NCI-H2227 (cell line): Measurements from ENCODE around the gene ITPR1.

ENCODE experiments used
- DNase-seq: peaks from one replicate; lab custom pipeline; 2025; ENCODE audit not compliant: unreplicated experiment; lab: John Stamatoyannopoulos, UW

Gene ITPR1

DNA sequence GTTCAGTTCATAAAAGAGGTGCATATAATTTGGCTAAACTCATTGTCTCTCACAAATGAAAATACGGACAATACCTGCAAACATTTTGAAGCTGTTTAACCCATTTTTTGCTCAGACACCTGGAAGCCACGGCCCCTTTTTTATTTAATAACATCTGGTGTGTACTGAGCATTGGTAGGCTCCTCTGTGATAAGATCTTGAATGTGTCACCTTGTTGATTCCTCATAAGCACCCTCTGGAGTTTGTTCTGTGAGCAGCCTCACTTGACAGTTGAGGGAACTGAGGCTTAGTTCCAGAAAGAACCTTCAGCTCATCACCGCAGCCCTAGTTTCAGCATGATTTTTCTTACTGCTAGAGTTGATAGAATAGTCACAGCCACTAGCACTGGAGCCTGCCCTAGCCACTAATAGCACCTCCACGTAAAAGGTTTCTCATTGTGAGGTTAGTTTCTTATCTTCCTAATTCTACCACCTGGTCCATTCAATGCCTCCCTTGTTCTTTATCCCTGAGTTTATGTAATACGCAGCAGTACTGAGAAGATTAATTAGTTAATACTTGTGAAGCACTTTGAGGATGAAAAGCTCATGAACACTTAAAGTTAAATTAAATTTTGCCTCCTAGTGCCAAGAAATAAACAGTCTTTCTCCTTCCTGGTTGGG lies 71.9 kb downstream of the ITPR1 start:
- no peak for DNase-seq

DNA sequence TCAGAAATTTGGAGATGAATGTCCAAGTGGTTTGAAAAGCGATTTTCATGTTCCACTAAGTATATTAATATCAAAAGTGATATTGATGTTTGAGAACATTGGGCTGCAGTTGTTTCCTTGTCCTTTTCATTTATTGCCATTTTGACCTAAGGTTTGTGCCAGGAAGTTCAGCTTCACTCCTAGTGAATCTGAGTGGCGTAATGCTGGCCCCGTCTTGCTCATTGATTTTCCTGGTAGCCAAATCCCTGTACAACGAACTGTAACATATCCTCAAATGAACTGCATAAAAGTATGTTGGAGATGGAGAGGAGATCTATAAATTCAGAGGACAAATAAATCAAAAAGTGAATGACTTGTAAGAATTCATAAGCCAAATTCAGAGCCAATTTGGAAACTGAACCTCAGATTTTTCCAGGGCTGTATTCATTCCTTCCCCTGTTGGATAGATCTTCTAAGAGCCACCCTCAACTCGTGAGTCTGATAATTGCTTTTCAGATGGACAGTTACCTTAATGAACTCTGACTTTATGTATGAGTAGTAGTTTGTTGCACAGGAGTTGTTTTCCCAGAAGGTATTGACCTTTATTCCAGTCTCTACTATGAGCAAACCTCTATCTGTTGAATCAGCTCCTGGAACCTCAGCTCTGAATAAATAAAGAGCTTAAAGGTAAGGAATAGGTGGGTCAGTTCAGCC lies 72.8 kb downstream of the ITPR1 start:
- no peak for DNase-seq

DNA sequence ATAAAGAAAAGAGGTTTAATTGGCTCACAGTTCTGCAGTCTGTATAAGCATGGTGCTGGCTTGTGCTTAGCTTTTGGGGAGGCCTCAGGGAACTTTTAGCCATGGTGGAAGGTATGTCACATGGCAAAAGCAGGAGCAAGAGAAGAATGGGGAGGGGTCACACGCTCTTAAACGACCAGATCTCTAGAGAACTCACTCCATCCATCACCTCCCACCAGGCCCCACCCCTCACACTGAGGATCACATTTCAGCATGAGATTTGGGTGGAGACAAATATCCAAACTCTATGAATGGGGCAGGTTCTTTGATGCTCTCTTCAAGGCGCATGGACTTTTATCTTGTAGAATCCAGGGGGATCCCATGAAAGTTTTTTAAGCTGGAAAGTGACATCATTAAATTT lies 75.7 kb downstream of the ITPR1 start:
- no peak for DNase-seq

DNA sequence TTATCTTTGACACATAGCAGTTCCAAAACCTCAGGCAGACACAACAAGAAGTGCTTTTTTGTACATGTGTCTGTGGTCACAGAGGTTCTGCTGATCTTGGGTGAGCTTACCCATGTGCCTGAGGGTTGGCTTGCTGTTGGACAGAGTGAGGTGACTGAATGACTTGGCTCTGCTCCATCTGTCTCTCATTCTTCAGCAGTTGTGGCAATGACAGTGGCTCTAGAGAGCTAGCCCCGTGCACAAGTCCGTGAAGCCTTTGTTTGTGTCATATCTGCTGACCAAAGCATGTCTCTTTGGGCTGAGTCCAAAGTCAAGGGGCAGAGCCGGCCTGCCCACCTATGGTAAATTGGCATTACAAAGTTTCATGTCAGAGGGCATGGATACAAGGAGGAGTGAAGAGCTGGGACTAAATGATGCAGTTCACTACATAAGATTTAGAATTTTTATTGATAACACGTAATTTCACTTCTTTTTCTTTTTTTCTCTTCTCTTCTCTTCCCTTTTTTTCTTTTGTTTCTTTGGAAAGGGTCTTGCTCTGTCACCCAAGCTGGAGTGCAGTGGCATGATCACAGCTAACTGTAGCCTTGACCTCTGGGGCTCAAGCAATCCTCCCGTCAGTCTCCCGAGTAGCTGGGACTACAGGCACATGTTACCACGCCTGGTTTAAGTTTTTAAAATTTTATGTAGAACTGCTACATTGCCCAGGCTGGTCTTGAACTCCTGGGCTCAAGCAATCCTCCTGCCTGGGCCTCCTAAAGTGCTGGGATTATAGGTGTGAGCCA lies 77.9 kb downstream of the ITPR1 start:
- no peak for DNase-seq

GRCh38 chr3:4571690-4572334 lies 78.7 kb downstream of the ITPR1 start:
- no peak for DNase-seq

DNA sequence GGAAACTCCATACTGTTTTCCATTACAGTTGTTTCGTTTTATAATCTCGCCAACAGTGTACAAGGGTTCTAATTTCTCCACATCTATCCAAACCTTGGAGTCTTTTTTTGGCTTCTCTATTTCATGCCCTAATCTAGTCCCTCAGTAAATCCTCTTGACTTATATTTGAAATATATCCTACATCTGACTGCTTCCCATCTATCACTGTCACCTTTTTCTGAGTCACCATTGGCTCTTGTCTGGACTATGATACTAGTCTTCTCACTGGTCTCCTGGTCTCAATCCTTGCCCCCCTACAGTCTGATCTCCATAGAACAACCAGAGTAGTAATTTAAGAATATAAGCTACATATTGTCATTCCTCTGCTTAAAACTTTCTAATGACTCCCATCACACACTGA lies 80.0 kb downstream of the ITPR1 start:
- no peak for DNase-seq

GRCh38 chr3:4574426-4574965 lies 81.3 kb downstream of the ITPR1 start:
- no peak for DNase-seq

DNA sequence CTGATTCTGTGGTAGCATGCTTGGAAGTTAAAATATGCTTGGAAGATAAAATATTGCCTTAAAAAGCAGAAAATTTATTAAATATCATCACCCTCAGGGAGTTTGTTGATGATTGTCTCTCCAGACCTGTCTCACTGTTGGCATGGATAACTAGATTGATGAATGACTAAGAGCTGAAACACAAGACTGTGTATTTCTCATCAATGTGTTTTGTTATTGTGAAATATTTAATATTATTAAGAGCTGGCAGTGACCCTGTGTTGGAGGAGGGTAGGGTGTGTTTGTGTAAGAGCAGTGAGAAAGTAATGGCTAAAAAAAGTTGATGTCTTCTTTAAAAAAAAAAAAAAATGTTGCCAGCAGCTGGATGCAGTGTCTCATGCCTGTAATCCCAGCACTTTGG lies 82.2 kb downstream of the ITPR1 start:
- no peak for DNase-seq

GRCh38 chr3:4577721-4578120 lies 84.6 kb downstream of the ITPR1 start:
- no peak for DNase-seq

- DNase-seq = no peak
Observed at GRCh38 chr3:4580346-4581123, 87.4 kb downstream of the ITPR1 start.

GRCh38 chr3:4581124-4581424 lies 87.9 kb downstream of the ITPR1 start:
- DNase-seq = no peak

DNA sequence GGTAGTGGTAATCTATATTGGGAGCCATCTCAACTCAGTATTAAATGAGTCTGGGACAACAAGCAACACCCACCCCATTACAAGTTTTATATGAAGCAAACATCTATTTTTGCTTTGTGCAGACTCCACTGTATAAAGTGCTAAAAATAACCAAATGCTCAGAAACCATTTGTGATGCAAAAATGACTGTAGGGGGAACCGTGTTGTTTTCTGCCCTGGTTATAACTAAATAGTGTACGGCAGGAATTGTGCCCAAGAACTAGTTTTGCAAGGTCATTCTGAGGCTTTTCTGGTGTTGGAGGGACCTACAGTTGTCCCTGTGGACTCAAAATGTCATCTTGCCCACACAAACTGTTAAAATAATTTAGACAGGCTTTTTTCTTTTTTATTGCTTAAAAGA lies 88.3 kb downstream of the ITPR1 start:
- no peak for DNase-seq

DNA sequence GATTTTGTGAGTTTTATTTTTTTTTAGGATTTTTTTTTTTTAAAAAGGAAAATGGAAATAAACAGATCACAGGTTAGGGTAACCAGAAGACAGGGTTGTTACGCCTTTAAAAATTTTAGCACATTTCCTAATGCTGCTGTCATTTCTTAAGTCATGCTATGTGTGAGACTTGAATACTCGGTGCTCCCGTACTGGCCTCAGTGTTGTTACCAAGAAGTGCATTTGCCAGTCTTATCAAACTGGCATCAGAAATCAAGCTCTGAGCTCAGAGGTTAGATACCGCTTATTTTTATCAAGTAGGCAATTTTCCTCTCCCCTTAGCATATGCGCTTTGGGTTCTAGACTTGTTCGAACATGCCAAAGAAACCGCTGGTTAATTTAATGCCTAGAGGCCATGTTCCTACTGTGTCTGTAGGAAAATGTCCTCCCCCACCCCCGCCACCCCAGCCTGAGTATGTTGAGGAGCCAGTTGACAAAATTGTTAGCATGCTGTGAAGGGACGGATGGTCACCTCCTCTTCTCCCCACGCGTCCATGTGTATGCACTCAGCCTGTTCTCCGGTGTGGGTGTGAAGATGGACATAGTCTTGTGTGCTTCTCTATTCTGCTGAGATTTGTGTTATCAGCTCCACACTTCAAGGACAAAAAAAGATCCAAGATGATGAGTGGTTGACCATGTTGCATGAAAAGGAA lies 88.9 kb downstream of the ITPR1 start:
- DNase-seq = no peak

DNA sequence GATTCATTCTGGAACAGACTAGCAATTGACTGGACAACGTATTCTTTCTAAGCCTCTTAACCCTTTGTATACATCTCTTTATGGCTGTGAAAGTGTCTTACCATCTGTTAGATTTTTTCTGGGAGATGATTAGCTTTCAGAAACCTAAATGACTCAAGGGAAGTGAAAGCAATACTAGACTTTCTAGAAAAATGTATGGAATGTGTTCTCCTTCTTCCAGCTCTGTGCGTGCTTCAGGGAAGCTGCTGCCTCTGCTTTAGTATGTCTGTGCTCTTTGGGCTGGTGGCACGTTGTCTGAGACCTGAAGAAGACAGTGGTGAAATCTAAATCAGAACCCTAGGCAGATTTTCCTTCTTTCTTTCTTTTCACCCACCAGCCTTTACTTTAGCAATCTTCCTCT lies 89.5 kb downstream of the ITPR1 start:
- no peak for DNase-seq

DNA sequence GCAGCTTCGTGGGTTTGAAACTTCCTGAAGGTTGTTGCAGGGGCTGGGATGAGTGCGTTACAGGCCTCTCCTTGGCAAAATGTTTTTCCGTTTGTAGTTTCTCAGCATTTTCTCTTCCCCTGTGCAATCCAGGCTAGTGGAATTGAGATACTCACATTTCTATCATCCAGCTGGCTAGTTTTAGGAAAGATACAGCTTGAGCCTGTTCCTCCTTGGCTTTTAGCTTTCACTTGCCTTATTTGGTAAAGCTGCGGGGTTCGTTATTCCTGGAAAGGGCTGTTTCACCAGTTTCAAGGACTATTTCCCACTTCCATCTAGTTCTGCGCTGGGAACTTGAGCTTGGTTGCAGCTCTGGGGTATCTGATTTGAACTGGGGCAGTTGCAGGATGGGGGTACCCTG lies 90.3 kb downstream of the ITPR1 start:
- DNase-seq = no peak

DNA sequence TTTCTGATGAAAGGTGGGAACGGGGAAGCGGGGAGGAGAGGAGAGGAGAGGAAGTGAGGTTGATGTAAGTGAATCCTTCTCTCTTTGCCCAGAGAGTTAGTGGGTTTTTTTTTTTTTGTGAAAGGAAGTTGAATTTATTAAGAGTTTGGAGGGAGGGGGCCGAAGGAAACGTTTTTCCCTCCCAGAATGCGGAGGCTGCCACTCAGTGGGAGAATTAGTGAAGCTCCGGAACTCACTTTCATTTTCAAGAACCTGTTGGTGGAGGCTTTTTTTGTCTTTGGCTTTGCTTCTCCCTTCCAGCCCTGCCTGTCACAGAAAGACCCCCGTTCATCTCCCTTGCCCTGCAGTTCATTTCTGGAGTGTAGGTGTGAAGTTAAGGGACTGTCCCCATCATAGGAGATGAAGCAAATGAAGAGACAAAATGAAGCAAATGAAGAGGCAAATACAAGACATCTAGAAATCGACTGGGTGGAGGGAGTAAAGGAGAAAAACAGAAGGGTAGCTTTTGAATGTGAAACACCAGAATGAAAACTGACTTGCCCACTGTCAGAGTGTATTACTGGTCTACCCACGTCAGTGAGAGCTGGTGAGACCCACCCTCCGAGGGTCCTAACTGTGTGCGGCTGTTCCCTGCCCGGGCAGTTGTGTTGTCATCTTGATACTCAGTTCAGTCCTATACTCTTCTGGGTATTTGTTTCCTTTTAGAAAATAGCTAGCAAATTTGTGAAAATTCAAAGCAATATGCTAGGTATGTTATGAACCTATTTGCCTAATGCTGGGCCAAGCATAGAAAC lies 91.5 kb downstream of the ITPR1 start:
- DNase-seq = no peak

GRCh38 chr3:4586381-4586780 lies 93.2 kb downstream of the ITPR1 start:
- DNase-seq = no peak

- no peak for DNase-seq
Observed at GRCh38 chr3:4587061-4587837, 94.1 kb downstream of the ITPR1 start.

DNA sequence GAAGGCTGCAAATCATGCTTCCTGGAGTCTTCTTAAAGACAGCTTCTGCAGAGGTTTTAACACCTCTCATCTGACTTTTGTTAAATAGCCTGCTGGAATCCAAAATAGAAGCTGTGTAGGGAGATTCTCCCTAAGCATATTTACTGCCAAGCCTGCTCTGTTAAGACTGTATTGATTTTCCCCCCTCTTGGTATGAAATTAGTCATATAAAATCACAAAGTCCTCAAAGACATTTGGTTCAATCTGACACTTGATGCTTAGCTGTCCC lies 94.6 kb downstream of the ITPR1 start:
- no peak for DNase-seq
